Stimulated activated CD4-positive, alpha-beta T cell treated with anti-CD3 and anti-CD28 coated beads, Interleukin-4, amount 100 ng/mL, for 1 hour (primary cell): ENCODE data around the gene RALGPS2.

Experiments
- DNase-seq: peaks from one replicate; pipeline ENCODE4 v3.0.0-alpha.2; 2020

RALGPS2 gene

DNA sequence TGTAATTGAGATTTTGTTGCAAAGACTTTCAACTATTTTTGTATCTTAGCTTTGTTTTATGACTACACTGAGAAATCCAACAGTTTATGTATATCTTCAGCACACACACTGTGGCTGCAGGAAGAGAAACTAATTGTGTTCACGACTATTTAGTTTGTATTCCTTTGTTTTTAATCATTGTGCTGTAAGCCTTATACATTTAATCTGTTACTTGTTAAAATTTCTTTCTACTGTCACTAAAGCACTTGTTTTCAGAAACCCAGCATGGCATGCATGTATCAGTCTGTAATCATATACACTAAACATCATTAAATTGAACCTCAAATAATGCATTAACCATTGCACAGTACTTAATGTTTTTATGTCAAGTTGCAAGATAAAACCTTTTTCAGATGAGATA lies 145.2 kb downstream of the RALGPS2 start:
- no peak for DNase-seq

DNA sequence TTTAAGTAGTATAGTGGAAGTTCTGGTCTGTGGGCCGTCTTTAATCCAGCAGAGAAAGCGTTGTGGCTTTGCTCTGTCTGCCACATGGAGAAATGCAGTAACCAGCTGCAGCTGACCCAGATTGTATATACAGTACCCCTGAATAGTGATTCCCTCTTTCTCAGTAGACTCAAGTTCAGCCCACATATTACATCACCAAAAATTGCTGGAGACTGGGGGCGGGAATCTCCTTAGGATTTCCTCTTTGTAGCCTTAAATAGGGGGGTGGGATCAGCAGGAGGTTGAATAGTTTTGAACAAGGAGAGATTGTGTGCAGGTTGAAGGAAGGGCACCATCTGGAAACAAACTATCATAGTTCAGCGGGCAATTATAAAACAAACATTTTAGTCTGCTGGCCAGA lies 145.9 kb downstream of the RALGPS2 start, which contains the start of gene ANGPTL1:
ANGPTL1 (minus strand) TSS at position 134 of the 400 bp plus-strand sequence. CDS start 5,301 bp downstream, outside the sequence.
- DNase-seq, result no peak

DNA sequence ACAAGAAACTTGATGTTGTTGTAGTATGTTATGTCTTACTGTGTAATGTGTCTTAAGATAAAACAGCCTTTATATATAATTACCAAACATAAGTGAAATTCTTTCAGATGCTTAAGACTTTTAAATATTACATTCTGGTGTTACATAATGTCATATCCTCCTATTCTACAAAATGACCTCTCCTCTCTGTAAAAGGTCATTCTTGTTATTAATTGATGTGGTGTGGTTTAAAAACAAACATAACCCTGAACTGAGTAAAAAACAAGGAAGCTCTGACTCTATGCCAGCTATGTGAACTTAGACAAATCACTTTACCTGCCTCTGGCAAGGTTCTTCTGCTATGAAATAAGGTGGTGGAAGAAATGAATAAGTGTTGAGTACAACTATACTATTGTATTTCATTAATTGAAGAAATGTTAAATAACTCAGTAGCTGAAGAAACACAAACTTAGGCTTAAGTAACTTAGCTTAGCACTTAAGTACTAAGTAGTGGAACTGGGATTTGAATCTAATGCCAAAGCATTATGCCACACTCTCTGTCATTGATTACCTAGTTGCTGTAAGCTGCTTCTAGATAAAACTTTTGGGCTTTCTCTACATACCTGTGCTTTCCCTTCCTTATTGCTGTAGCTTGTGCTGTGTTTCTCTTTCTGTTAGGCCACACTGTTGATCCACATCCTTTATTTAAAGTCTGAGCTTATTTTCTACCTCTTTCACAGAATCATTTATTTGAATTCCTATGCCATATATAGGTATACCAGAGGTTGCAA lies 146.7 kb downstream of the RALGPS2 start:
- no peak for DNase-seq

DNA sequence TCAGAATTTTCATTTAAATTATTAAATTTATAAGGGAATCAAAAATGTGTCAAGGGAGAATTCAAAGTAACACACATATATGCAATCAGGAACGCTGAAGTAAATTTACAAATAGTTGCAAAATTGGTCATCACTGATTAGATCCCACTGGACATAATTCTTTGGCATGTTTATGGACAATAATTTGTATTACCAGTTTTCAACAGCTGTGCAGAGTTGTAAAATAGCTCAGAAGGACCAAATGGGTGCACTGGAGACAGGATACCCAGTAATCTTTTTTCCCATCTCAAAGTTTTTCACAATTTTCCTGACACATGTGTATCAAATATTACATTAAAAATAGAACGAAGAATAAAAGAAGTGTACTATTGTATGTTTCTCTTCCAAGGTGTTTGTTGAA lies 149.9 kb downstream of the RALGPS2 start:
- DNase-seq, result no peak

DNA sequence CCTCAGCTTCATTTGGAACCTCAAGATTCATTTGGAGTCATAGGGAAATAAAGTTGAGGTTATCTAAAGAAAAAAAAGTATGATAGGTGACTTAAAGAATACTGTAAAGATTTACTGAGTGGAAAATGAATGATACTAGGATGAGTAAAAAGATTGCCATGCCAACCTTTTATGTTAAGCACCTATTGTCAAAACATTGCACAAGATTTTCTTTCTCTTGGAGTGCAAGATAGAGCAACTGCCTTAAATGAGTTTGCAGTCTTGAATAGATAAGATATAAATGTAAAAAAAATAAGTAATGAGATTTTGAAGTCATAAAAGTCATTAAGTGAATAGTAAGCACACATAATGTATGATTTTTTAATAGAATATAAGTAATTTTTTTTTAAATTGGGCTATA lies 150.9 kb downstream of the RALGPS2 start:
- DNase-seq, result no peak

DNA sequence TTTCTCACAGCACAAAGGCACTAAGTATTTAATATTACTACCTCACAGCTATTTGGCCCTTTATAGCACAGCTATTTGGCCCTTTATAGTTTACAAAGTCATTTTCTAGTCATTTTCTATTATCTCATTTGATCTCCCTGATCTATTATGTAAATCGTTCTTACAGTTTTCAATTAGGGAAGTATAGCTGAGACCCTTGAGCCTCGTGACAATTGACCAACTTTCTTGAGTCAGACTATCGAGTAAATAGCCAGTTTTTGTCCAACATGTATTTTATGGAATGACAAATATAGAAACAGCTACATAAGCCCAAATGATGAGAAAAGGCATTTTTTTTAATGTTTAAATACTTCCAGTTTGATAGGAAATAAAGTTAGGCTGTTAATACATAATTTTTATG lies 152.9 kb downstream of the RALGPS2 start:
- no peak for DNase-seq

DNA sequence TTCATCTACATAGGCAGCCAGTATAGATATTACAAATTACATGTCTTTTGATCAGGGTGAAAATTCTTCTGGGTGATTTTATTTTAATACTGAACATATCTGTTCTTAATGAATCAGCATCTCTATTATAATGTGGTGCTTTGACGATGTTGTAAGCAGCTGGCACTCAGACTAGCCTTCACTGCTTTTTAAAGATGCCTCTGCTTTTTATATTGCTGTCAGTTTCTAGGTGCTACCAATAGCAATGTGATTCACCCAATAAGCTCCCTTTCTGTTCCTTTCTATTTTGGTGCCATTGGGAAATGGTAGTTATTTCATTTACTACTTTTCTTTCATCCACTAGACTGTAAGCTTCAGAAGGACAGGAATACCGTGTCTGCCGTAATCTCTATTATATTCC lies 156.9 kb downstream of the RALGPS2 start:
- no peak for DNase-seq

DNA sequence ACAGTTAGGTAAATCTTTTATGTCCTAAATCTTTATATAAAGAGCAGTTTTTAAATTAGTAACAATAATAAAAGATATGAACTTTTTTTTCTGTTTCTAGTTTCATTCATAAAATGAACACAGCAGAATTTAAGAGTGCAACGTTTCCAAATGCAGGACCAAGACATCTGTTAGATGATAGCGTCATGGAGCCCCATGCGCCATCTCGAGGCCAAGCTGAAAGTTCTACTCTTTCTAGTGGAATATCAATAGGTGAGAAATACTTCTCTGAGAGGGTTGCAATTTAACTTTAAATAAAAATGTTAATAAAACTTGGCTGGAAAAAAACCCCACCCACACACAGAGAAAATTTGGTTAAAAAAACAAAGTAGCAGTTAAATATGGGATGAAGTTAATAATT lies 160.8 kb downstream of the RALGPS2 start:
- no peak for DNase-seq

DNA sequence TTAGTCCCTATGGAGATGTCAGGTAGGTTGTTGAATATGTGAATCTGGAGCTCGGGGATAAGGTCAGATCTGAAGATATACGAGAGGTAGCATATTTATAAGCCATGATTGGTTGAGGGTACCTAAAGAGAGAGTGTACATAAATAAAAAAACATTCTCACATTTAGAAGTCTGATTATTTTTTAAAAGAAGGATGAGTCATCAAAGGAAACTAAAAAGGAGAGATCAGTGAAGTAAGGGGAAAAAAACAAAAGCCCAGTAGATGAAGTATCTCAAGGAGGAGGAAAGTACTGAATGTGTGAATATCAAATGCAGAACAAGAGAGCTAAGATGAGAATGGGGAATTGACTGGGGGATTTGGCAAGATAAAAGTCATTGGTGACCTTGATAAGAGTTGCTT lies 161.5 kb downstream of the RALGPS2 start:
- no peak for DNase-seq

DNA sequence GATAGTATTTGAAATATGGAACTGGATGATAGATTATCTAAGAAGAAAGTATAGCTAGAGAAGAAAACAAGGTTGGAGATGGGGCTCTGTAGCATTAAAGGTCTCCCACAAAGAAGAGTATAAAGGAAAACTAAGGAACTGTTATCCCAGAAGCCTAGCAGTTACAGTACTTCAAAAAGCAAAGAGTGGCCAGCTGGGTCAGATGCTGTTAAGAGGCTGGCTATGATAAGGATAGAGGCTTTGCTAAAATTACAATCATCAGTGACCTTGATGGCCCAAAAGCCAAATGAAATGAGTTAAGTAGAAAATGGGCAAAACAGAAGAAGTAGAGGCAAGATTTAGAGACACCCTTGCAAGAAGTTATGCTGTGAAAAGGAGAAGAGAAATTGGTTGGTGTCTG lies 170.9 kb downstream of the RALGPS2 start:
- DNase-seq, result no peak

DNA sequence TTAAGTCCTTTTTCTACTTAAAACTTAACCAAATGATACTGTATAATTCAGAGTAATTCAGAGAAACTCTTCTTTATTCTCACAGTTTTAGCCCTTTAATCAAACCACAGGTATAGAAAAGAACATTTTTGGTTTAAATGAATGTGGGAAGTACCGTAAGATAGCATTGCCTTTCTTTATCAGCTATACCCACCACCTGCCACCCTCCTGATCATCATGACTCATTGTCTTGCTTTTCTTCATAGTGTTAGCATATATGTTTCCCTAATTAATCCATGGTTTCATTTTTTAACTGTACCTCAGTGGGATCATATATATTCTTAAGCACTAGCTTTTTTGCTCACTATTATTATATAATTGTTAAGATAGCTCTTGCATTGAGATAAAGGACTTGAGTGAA lies 173.4 kb downstream of the RALGPS2 start:
- DNase-seq, result no peak

DNA sequence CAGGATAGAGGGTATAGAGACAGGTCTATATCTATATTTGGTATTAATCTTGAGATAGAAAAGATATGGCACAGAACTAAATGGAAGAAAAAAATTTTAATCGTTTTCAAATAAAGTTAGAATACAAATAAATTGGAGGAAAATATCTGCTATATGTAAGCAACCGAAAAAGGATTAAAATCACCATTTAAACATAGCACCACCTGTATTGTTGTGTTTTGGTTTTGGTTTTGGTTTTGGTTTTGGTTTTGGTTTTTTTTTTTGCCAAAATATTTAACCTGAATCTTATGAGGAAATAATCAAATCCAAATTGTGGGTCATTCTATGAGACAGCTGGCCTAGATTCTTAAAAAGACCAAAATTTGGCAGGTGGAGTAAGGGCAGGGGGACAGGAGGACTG lies 174.4 kb downstream of the RALGPS2 start:
- no peak for DNase-seq

DNA sequence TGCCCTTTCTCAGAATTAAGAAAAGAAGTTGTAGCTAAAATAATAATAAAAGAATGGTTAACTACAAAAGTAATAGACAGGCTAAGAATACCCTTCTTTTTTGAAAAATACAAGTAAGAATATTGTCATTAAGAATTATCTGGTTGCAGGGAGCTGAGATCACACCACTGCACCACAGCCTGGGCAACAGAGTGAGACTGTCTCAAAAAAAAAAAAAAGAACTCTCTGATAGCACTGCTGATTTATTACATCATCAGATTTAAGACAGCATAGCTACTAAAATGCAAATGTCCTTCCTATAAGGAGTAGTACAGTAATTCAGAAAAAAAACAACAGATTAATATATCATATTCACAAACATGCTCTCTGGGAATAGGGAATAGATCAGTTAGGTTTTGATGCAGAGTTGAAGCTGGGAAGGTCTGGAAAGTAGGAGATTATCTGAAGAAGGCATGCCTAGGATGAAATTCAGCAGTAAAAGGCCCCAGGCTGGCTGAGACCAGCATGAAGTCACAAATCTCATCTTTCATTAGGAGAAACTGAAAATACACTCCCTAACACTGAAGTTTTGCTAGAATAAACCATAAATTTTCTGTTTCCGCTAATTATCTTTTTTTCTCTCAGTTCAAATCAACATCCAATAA lies 176.6 kb downstream of the RALGPS2 start:
- DNase-seq, result no peak

DNA sequence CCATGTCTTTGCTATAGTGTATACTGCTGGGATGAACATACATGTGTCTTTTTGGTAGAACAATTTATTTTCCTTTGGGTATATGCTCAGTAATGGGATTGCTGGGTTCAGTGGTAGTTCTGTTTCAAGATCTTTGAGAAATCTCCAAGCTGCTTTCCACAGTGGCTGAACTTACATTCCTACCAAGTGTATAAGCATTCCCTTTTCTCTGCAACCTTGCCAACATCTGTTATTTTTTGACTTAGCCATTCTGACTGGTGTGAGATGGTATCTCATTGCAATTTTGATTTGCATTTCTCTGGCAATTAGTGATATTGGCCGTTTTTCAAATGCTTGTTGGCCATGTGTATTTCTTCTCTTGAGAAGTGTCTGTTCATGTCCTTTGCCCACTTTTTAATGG lies 183.3 kb downstream of the RALGPS2 start:
- DNase-seq, result no peak

DNA sequence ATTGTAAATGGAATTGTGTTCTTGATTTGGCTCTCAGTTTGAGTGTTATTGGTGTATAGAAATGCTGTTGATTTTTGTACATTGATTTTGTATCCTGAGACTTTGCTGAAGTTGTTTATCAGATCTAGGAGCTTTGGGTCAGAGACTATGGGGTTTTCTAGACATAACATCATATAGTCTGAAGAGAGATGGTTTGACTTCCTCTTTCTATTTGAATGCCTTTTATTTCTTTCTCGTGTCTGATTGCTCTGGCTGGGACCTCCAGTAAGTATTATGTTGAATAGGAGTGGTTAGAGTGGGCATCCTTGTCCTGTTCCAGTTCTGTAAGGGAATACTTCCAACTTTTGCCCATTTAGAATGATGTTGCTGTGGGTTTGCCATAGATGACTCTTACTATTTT lies 185.0 kb downstream of the RALGPS2 start:
- no peak for DNase-seq

DNA sequence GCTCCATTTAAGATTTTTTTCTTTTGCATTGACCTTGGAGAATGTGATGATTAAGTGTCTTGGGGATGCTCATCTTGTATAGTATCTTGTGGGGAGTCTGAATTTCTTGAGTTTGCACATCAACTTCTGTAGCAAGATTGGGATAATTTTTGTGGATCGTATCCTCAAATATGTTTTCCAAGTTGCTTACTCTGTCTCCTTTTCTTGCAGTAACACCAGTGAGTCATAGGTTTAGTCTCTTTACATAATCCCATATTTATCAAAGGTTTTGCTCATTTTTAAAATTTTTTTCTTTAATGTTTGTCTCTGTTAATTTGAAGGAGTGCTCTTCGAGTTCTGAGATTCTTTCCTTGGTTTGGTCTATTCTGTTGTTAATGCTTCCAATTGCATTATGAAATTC lies 187.6 kb downstream of the RALGPS2 start:
- no peak for DNase-seq

DNA sequence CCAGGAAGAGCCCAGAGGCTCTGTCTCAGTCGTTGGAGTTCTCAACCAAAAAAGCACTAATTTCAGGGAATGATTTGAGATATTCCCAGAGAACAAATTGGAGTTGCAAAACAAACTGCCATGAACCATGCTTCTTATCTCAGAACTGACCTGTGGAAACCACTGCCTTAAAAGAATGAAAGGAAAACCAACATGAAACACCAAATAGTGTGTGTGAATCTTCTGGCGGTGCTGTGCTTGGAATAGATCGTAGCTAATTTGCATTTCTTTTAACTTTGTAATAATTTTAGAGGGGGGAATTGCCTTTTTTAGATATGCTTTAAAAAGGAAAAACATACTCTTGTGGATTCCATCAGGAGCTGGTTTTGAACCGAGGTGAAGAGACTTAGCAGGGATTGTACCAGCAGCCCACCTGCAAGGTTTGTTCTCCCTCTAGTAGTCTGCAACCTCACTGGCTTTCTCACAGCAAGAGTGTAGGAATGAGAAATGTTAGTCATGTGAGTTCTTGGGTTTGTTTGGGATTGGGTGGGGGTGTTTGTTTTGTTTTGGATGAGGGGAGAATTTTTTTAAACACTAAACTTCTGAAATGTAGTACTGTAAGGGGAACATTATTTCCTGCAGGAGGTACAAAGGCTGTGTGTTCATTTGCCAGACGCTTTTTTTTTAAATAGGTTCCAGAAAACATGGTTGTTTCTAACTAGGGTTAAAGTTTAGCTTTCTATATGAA lies 191.6 kb downstream of the RALGPS2 start:
- no peak for DNase-seq

DNA sequence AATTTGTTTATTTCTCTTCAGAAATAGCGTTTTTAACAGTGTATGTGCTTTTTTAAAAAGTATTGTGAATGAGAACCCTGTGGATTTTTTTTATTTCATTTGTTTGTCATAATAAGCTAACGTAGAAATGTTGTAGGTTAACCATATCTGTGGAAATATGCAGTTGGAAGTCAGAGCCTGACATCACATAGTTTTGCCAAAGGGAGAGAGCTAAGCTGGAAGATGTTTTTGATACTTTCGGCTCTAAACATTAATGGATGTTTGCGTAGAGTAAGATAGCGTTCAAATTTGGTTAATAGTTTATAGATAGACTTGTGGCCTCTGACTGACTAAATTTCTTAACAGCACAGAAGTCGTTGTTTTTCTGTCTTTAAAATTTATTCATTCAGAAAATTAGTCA lies 193.3 kb downstream of the RALGPS2 start:
- no peak for DNase-seq

DNA sequence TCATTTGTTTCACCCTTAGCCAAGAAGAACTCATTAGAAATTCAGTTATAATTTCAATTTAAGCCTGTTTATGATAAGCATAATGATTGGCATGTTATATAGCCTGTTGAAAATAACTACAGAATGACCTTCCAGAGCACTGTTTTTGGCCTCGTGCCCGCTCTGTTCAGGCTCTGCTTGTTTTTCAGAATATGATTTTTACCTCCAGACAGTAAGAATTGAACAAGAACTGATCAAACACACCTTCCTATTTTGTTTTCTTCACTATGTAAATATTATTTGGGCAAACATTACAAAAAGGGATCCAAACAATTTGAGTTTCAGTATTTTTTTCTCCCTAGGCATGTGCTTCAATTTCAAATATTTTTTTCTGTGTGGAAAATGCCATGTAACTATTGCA lies 193.9 kb downstream of the RALGPS2 start:
- no peak for DNase-seq

DNA sequence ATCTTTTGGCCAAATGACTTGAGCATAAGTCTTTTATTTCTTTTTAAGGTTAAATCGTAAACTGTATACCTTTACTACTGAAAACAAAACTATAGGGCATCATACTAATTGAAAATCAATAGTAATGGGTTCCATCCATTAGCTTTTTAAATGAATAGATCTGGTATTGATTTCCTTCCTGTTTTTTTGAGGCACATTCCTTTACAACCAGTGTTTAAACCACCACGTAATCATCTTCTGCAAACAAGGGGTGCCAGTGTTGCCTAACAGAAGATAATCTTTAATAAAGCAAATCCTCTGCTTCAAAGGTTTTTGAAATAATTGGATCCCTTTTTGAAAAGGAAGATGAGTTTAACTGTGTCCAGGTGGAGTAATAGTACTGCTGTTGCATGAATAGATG lies 194.5 kb downstream of the RALGPS2 start:
- DNase-seq, result no peak

DNA sequence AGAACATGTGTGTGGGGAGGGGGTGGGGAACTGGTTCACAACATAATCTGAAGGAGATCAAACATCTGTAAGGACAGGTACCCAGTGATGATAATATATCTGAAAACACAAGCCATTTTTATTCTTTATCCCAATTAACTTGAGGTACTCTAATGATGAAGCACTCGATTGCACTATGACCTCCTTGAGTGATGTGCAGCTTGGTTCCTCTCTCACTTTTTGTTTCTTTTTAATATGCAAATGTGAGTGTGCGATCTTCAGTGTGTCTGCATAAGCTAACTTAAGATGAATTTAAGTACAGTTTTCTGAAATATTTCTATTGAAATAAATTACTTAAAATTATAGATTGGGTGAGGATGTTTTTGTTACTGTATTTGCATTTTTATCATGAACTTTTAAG lies 196.5 kb downstream of the RALGPS2 start:
- DNase-seq, result no peak

DNA sequence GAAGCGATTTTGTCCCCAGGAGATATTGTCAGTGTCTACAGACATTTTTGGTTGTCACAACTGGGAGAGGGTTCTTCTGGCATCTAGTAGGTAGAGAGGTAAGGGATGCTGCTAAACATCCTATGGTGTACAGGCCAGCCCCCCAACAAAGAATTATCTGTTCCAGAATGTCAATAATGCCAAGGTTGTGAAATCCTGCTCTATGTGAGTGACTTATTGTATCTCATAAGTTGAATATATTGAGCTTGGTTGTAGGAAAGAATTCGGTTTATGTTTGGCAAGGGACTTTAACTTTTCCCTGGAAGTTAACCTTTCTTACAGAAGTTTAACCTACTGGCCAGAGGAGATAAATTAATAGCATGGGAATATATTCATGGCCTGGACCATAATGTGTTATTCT lies 198.5 kb downstream of the RALGPS2 start:
- no peak for DNase-seq

DNA sequence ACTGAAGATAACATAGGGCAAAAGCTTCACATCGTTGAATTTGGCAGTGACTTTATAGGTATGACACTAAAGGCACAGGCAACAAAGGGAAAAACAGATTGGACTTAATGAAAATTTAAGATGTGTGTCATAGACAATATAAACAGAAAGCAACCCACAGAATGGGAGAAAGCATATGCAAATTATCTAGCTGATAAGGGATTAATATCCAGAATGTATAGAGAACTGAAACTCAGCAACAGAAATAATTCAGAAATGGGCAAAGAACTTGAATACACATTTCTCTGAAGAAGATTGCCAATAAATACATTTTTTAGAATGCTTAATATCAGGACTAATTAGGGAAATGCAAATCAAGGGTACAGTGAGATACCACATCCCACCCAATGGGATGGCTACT lies 201.0 kb downstream of the RALGPS2 start:
- DNase-seq, result no peak

DNA sequence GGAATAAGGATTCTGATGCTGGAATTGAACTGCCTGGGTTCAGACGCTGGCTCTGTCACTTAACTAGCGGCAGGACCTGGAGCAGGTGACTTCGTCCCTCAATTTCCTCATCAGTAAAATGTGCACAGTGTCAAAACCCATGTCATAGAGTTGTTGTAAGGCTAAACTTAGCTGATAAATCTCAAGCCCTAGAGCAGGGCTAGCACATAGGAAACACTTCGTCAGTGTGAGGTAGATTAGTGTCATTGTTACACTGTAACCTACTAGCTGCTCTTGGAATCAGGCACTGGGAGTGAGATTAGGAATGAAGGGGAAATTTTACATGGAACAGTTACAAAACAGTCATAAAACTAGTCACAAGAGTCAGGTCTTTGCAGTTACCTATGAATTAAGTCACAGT lies 202.0 kb downstream of the RALGPS2 start:
- no peak for DNase-seq
